ENCODE data around the gene LCE7A. TPM values are rescaled to one million over a fixed set of nuclear protein-coding genes. Genes with fewer than 3 reads are reported as not detected.

Gene LCE7A
- polyA plus RNA-seq, 1 donor (not counting 4 experiments of a cell fraction or from before 2014, with no cell fraction given): not detected

GRCh38 chr1:152901631-152902030, 41.8 kb downstream of the LCE7A start:
- dilution Hi-C loops (cut with MboI; ENCODE audit: extremely low pct_ligation_motif_present, low sequenced_read_pairs): no loop called here
- peaks cover 31% of the 10 kb centered on the region for H3K4me1 ChIP-seq (ENCODE audit: control insufficient read depth, extremely low read depth, insufficient read depth, low read length)
- H3K27ac ChIP-seq (ENCODE audit: control insufficient read depth, insufficient read depth, low read length): no peak overlapping the region
- H2AFZ ChIP-seq (ENCODE audit: control insufficient read depth, low read length): peak overlapping the region; percentile 61
- H3K9me3 ChIP-seq (ENCODE audit: control insufficient read depth, low read depth, low read length): no peaks in the 10 kb centered on the region
- FAIRE-seq (peak; percentile 67), DNase-seq (ENCODE audit: low read depth, low spot score) (no peak)
- no peaks in the 10 kb centered on the region for H3K9me1 ChIP-seq (ENCODE audit: control insufficient read depth, extremely low read depth, insufficient read depth, low read length)
- no peaks in the 10 kb centered on the region for H3K36me3 ChIP-seq (ENCODE audit: control insufficient read depth in 2 of 2, extremely low read depth in 1 of 2, insufficient read depth in 2 of 2, low read length in 2 of 2)
- H3K79me2 ChIP-seq (ENCODE audit: control insufficient read depth, insufficient read depth, low read length): no peaks in the 10 kb centered on the region
- H3K4me3 ChIP-seq (ENCODE audit: control insufficient read depth in 2 of 3, extremely low read depth in 1 of 3, insufficient read depth in 2 of 3, low read depth in 1 of 3, low read length in 3 of 3): no peak overlapping the region
- peak overlapping the region; percentile 18 for H3K4me2 ChIP-seq (ENCODE audit: control insufficient read depth, extremely low read depth, insufficient read depth, low read depth, low read length)
- TF ChIP-seq CTCF (optimal IDR thresholded peaks at IDR 0.05 in 1 of 3, IDR thresholded peaks at IDR 0.05 in 1 of 3, conservative IDR thresholded peaks at IDR 0.05 in 1 of 3; ENCODE audit: extremely low read depth in 1 of 3, insufficient read depth in 2 of 3, low read length in 3 of 3): no peak
- no peak for TF ChIP-seq EZH2 (IDR thresholded peaks at IDR 0.05; ENCODE audit: low read length)
- no peaks in the 10 kb centered on the region for H3K27me3 ChIP-seq (ENCODE audit: control insufficient read depth, extremely low read depth, insufficient read depth, low read length)
- H3K9ac ChIP-seq (ENCODE audit: control insufficient read depth, extremely low read depth, insufficient read depth, low read length): no peak overlapping the region
- no peaks in the 10 kb centered on the region for H4K20me1 ChIP-seq (ENCODE audit: control insufficient read depth, extremely low read depth, insufficient read depth, low read length)

- no peak overlapping the region for H3K27ac ChIP-seq (ENCODE audit: control insufficient read depth, insufficient read depth, low read length)
- H3K9me3 ChIP-seq (ENCODE audit: control insufficient read depth, low read depth, low read length): no peaks in the 10 kb centered on the region
- FAIRE-seq: no peak
These were observed 42.8 kb downstream of the LCE7A start for GRCh38 chr1:152902636-152903035.

More at GRCh38 chr1:152902636-152903035, 42.8 kb downstream of the LCE7A start:
- no peaks in the 10 kb centered on the region for H3K36me3 ChIP-seq (ENCODE audit: control insufficient read depth in 2 of 2, extremely low read depth in 1 of 2, insufficient read depth in 2 of 2, low read length in 2 of 2)
- H3K27me3 ChIP-seq (ENCODE audit: control insufficient read depth, extremely low read depth, insufficient read depth, low read length): no peaks in the 10 kb centered on the region
- no peak overlapping the region for H3K9ac ChIP-seq (ENCODE audit: control insufficient read depth, extremely low read depth, insufficient read depth, low read length)
- H3K4me3 ChIP-seq (ENCODE audit: control insufficient read depth in 2 of 3, extremely low read depth in 1 of 3, insufficient read depth in 2 of 3, low read depth in 1 of 3, low read length in 3 of 3): no peak overlapping the region
- H3K9me1 ChIP-seq (ENCODE audit: control insufficient read depth, extremely low read depth, insufficient read depth, low read length): no peaks in the 10 kb centered on the region
- H3K4me2 ChIP-seq (ENCODE audit: control insufficient read depth, extremely low read depth, insufficient read depth, low read depth, low read length): no peak overlapping the region
- peaks cover 41% of the 10 kb centered on the region for H3K4me1 ChIP-seq (ENCODE audit: control insufficient read depth, extremely low read depth, insufficient read depth, low read length)
- no peaks in the 10 kb centered on the region for H4K20me1 ChIP-seq (ENCODE audit: control insufficient read depth, extremely low read depth, insufficient read depth, low read length)
- DNase-seq (ENCODE audit: low read depth, low spot score): no peak
- TF ChIP-seq CTCF (optimal IDR thresholded peaks at IDR 0.05 in 1 of 3, IDR thresholded peaks at IDR 0.05 in 1 of 3, conservative IDR thresholded peaks at IDR 0.05 in 1 of 3; ENCODE audit: extremely low read depth in 1 of 3, insufficient read depth in 2 of 3, low read length in 3 of 3): no peak
- no peak for TF ChIP-seq EZH2 (IDR thresholded peaks at IDR 0.05; ENCODE audit: low read length)
- dilution Hi-C loops (cut with MboI; ENCODE audit: extremely low pct_ligation_motif_present, low sequenced_read_pairs): no loop called here
- H3K79me2 ChIP-seq (ENCODE audit: control insufficient read depth, insufficient read depth, low read length): no peaks in the 10 kb centered on the region
- no peak overlapping the region for H2AFZ ChIP-seq (ENCODE audit: control insufficient read depth, low read length)
